Pancreas (tissue), 10 donors: ENCODE measurements around the gene SEC14L6. TPM values are rescaled to one million over a fixed set of nuclear protein-coding genes. Genes with fewer than 3 reads are reported as not detected.

Experiments
- ATAC-seq, 4 donors: fragments of 200-7000 bp; cut with Tn5 transposase; one replicate each; pipeline versions ENCODE4 v1.8.0 to v1.9.1; 2020; ENCODE audit warnings: mild to moderate bottlenecking in 4 of 4, moderate library complexity in 4 of 4
- DNase-seq, 6 donors: peaks; one replicate each; pipeline ENCODE4 v3.0.0-alpha.2; 2020
- FAIRE-seq: peaks from 2 replicates; lab custom pipeline; 2012; peaks lifted over from hg19 to GRCh38; lab: Jason Lieb, UNC
- H3K27ac ChIP-seq, 4 donors: fragments of 200-600 bp; sonication (generic); 1 replicate in 3 of 4; 2 replicates in 1 of 4; pipeline versions ENCODE4 v1.5.0 to v1.8.0; 2020
- H3K27me3 ChIP-seq, 4 donors: fragments of 200-600 bp; one replicate each; pipeline ENCODE4 v1.8.0; 2021
- H3K36me3 ChIP-seq, 3 donors: fragments of 200-600 bp; sonication (generic) in 1 of 3; one replicate each; pipeline versions ENCODE4 v1.5.0 to v1.8.0; 2020 to 2021
- H3K4me1 ChIP-seq, 3 donors: fragments of 200-600 bp; one replicate each; pipeline ENCODE4 v1.8.0; 2021
- H3K4me3 ChIP-seq, 4 donors: fragments of 200-600 bp; sonication (generic) in 2 of 4; one replicate each; pipeline versions ENCODE4 v1.5.0 to v1.8.0; 2020 to 2021
- H3K9me3 ChIP-seq, 4 donors: fragments of 200-600 bp; one replicate each; pipeline ENCODE4 v1.8.0; 2021
- CTCF ChIP-seq, 4 donors: fragments of 200-600 bp; sonication (generic) in 3 of 4; IDR thresholded peaks; one replicate each; pipeline versions ENCODE4 v1.5.0 to v1.8.0; 2021; ENCODE audit warnings: antibody characterized with exemption in 4 of 4
- WGBS, 2 donors: extraction: QIAGEN DNeasy Blood & Tissue Kit; methylation state at CpG; one replicate each; pipeline ENCODE4 v1.1.7; 2013; 5-methylcytosine and 5-hydroxymethylcytosine counted together
- intact Hi-C, 3 donors: fragments of 100-400 bp; cut with DNase I; formaldehyde crosslinking; loops; one replicate each; pipeline versions ENCODE4 v1.11.1 to v1.14.2; 2022
- polyA plus RNA-seq, 2 donors: library from polyadenylated mRNA; stranded (reverse); fragments of 200-250 nt; gene quantifications; one replicate each; pipeline ENCODE4 v1.2.3, GENCODE V29; 2013
- total RNA-seq, 6 donors: library from RNA; stranded (reverse); fragmentation: NEBNext Ultra II Directional in 4 of 6; extraction: Animal tissue kit (Norgen Biotek cat#: 25700) in 4 of 6; gene quantifications; one replicate each; pipeline versions ENCODE4 v1.2.1 to v1.2.4, GENCODE V29; 2021 to 2023
- donor health status: healthy with polysubstance abuse.
- donor health status: DM: no; HTN: no; CAD: no; lungs with moderate emphysema.
- donor health status: DM: no; HTN: no; CAD: no.
- donor health status: control.
- donor health status: control.
- donor health status: Bipolar disorder and iron deficiency.
- donor health status: DM: yes; HTN: yes; CAD: no.
- donor health status: DM: no; HTN: no; CAD: no.
- donor health status: DM: no; HTN: no; CAD: no.
- donor health status: DM: yes; HTN: yes; CAD: no.

Gene SEC14L6
- total and polyA plus RNA-seq, 8 donors, result 0.51 to 6.0 (median 2.9) TPM

DNA sequence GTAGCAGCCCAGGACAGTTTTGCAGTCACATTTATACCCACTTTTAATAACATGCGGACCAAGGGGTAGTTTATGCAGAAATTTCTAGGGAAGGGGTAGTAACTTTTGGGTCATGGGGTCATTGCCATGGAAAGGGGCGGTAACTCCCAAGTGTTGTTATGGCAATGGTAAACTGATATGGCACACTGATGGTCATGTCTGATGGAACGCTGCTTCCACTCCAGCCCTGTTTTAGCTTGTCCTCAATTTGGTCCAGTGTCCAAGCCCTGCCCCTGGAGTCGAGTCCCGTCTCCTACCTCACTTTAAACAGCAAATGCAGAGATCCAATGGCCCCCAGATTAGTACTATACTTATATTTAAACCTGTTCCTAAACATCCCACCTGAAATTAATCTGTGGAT, 29.8 kb downstream of the SEC14L6 start:
- intact Hi-C loops, result no loop called here
- H3K4me1 ChIP-seq, result no peaks in the 10 kb centered on the region
- no peaks in the 10 kb centered on the region for H3K9me3 ChIP-seq
- H3K27me3 ChIP-seq, result no peaks in the 10 kb centered on the region
- no peak for FAIRE-seq
- no peak for TF ChIP-seq CTCF (IDR thresholded peaks at IDR 0.05)
- no peaks in the 10 kb centered on the region for H3K36me3 ChIP-seq
- WGBS, 2 donors, result 80 to 92% methylated on average over 5 of the region's 5 CpGs
- no peak for DNase-seq
- H3K4me3 ChIP-seq, result no peak overlapping the region
- no peak overlapping the region for H3K27ac ChIP-seq
- no peak for ATAC-seq

GRCh38 chr22:30516273-30516672, 30.3 kb downstream of the SEC14L6 start:
- Histone ChIP-seq H3K9me3 (no peaks in the 10 kb centered on the region), H3K27ac (no peak overlapping the region), H3K36me3 (no peaks in the 10 kb centered on the region), H3K4me3 (no peak overlapping the region), H3K4me1 (no peaks in the 10 kb centered on the region), H3K27me3 (no peaks in the 10 kb centered on the region)
- DNase-seq, result no peak
- no peak for FAIRE-seq
- no peak for ATAC-seq
- WGBS, 2 donors, result 77 to 87% methylated on average over 6 of the region's 6 CpGs
- TF ChIP-seq CTCF (IDR thresholded peaks at IDR 0.05), result no peak
- intact Hi-C loops, result no loop called here

GRCh38 chr22:30514252-30514651, 32.3 kb downstream of the SEC14L6 start:
- DNase-seq, result no peak
- Histone ChIP-seq H3K27ac (no peak overlapping the region), H3K36me3 (no peaks in the 10 kb centered on the region), H3K4me1 (no peaks in the 10 kb centered on the region), H3K27me3 (no peaks in the 10 kb centered on the region), H3K9me3 (no peaks in the 10 kb centered on the region), H3K4me3 (no peak overlapping the region)
- WGBS, 2 donors, result 81 to 89% methylated on average over 4 of the region's 4 CpGs
- no peak for FAIRE-seq
- no peak for ATAC-seq
- intact Hi-C loops, result no loop called here
- no peak for TF ChIP-seq CTCF (IDR thresholded peaks at IDR 0.05)

GRCh38 chr22:30513462-30513861, 33.1 kb downstream of the SEC14L6 start:
- no peaks in the 10 kb centered on the region for H3K4me1 ChIP-seq
- H3K27me3 ChIP-seq, result no peaks in the 10 kb centered on the region
- FAIRE-seq (no peak), ATAC-seq (no peak), DNase-seq (no peak)
- H3K4me3 ChIP-seq, result no peak overlapping the region
- intact Hi-C loops, result no loop called here
- WGBS, 2 donors, result 90 to 95% methylated on average over 6 of the region's 6 CpGs
- H3K9me3 ChIP-seq, result no peaks in the 10 kb centered on the region
- H3K27ac ChIP-seq, result no peak overlapping the region
- H3K36me3 ChIP-seq, result no peaks in the 10 kb centered on the region
- no peak for TF ChIP-seq CTCF (IDR thresholded peaks at IDR 0.05)

GRCh38 chr22:30511911-30512310, 34.6 kb downstream of the SEC14L6 start:
- WGBS, 2 donors, result 89 to 93% methylated on average over 7 of the region's 7 CpGs
- DNase-seq (no peak), ATAC-seq (no peak), FAIRE-seq (no peak)
- Histone ChIP-seq H3K36me3 (no peaks in the 10 kb centered on the region), H3K4me3 (no peak overlapping the region), H3K27me3 (no peaks in the 10 kb centered on the region), H3K27ac (no peak overlapping the region), H3K4me1 (no peaks in the 10 kb centered on the region), H3K9me3 (no peaks in the 10 kb centered on the region)
- intact Hi-C loops, result no loop called here
- no peak for TF ChIP-seq CTCF (IDR thresholded peaks at IDR 0.05)
